Stimulated activated memory B cell treated with anti-CD40 and anti-IgM and Interleukin-4, amounts not matched to agents 10 μg/mL and 1 μg/mL and 100 μg/mL, for 72 hours (primary cell): ENCODE data around the gene LAIR1.

ENCODE experiments used
- ATAC-seq: fragments of 150-1000 bp; cut with Tn5 transposase; 2 replicates; pipeline ENCODE4 v1.10.0; 2021
- H3K27ac Mint-ChIP-seq: one replicate; pipeline ENCODE4 v1.8.0; 2022; ENCODE audit warnings: mild to moderate bottlenecking, mixed read lengths
- H3K27me3 Mint-ChIP-seq: one replicate; pipeline ENCODE4 v1.8.0; 2022; ENCODE audit warnings: mixed read lengths
- H3K36me3 Mint-ChIP-seq: one replicate; pipeline ENCODE4 v1.8.0; 2022; ENCODE audit warnings: mixed read lengths
- H3K4me1 Mint-ChIP-seq: one replicate; pipeline ENCODE4 v1.8.0; 2022; ENCODE audit warnings: mixed read lengths
- H3K4me3 Mint-ChIP-seq: one replicate; pipeline ENCODE4 v1.8.0; 2022; ENCODE audit warnings: mild to moderate bottlenecking, moderate library complexity, mixed read lengths
- H3K9me3 Mint-ChIP-seq: one replicate; pipeline ENCODE4 v1.8.0; 2022; ENCODE audit warnings: mixed read lengths

Gene LAIR1

DNA sequence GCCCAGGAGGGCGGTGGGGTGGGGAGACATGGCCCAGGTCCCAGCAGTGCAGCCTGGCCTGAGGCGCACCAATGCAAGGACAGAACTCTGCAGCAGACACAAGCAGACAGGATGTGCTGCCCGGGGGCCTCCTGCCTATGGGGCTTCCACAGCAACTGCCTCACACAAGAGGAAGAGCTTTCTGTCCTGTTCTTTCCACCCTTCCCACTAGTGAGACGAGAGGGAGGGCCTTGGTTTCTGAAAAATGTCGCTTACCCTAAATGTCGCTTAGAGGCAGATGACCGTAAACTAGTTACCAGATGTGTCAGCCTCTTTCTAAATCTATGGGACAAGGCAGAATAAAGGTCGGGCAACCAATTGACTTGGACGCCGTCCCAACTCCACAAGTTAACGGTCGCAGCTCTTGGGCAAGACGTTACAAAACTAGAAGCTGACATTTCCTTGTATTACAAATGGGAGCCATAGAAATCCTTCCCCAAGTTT is at the start of gene LAIR1:
Gene LAIR1, minus strand, starts transcription at position 157 of the 483 bp plus-strand sequence. Its CDS starts 127 bp downstream, at position 30.
- Mint-ChIP-seq H3K36me3 (no peaks in the 10 kb centered on the region), H3K4me3 (peak within 1 kb of the TSS; percentile 78), H3K27ac (peak within 1 kb of the TSS; percentile 88), H3K4me1 (peaks cover 71% of the 10 kb centered on the region), H3K27me3 (peaks cover 10% of the 10 kb centered on the region), H3K9me3 (peaks cover 4% of the 10 kb centered on the region)
- peak; percentile 80 for ATAC-seq

DNA sequence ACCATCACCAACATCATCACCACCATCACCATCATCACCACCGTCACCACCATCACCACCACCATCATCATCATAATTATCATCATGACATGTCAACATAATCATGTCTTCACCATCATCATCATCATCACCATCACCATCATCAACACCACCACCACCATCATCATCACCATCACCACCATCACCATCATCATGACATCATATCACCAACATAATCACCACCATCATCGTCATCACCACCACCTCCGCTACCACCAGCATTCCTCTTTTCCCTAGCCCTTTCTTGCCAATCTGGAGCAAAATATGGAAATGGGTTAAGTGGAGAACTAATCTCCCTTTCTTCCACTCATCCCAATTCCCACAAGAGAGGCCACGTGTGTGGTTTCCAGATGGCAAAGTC is 49.4 kb upstream of the LAIR1 start:
- no peak overlapping the region for H3K27ac Mint-ChIP-seq
- H3K9me3 Mint-ChIP-seq, result peaks cover 16% of the 10 kb centered on the region
- ATAC-seq, result no peak
- peaks cover 11% of the 10 kb centered on the region for H3K4me1 Mint-ChIP-seq
- no peak overlapping the region for H3K4me3 Mint-ChIP-seq
- H3K27me3 Mint-ChIP-seq, result peaks cover 61% of the 10 kb centered on the region
- H3K36me3 Mint-ChIP-seq, result peaks cover 6% of the 10 kb centered on the region

GRCh38 chr19:54412877-54413276 is 48.1 kb upstream of the LAIR1 start:
- Mint-ChIP-seq H3K27me3 (peaks cover 52% of the 10 kb centered on the region), H3K27ac (no peak overlapping the region)

DNA sequence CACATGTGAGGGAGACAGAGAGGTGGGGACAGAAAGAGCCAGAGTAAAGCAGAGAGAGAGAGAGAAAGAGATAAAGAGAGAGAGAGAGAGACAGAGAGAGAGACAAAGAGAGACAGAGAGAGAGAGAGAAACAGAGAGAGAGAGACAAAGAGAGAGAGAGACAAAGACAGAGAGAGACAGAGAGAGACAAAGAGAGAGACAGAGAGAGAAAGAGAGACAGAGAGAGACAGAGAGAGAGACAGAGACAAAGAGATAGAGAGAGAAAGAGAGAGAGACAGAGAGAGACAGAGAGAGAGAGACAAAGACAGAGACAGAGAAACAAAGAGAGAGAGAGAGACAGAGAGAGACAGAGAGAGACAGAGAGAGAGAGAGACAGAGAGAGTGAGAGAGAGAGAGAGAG is 46.3 kb upstream of the LAIR1 start:
- no peak overlapping the region for H3K27ac Mint-ChIP-seq

More at GRCh38 chr19:54412877-54413276, 48.1 kb upstream of the LAIR1 start:
- Mint-ChIP-seq H3K9me3 (peaks cover 19% of the 10 kb centered on the region), H3K4me3 (no peak overlapping the region), H3K4me1 (peaks cover 4% of the 10 kb centered on the region), H3K36me3 (peaks cover 6% of the 10 kb centered on the region)
- no peak for ATAC-seq

GRCh38 chr19:54408456-54409026 is 43.8 kb upstream of the LAIR1 start:
- H3K27me3 Mint-ChIP-seq, result peaks cover 27% of the 10 kb centered on the region

More for the DNA sequence above, 46.3 kb upstream of the LAIR1 start:
- H3K36me3 Mint-ChIP-seq, result peaks cover 6% of the 10 kb centered on the region
- H3K4me1 Mint-ChIP-seq, result no peaks in the 10 kb centered on the region
- no peak overlapping the region for H3K4me3 Mint-ChIP-seq
- peaks cover 15% of the 10 kb centered on the region for H3K9me3 Mint-ChIP-seq
- H3K27me3 Mint-ChIP-seq, result peaks cover 36% of the 10 kb centered on the region
- ATAC-seq, result no peak

DNA sequence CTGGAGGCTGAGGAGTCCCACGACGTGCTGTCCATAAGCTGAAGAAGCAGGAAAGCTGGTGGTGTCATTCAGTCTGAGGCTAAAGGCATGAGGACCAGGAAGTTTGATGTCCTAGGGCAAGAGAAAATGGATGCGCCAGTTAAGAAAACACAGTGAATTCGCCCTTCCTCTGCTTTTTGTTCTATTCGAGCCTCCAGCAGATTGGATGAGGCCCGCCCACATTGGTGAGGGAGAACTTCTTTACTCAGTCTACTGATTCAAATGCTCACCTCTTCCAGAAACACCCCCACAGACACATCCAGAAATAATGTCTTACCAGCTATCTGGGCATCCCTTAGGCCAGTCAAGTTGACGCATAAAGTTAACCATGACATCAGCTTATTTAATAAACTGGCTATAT is 43.0 kb upstream of the LAIR1 start:
- Mint-ChIP-seq H3K36me3 (no peaks in the 10 kb centered on the region), H3K4me1 (no peaks in the 10 kb centered on the region), H3K27me3 (peaks cover 28% of the 10 kb centered on the region), H3K4me3 (no peak overlapping the region), H3K9me3 (peaks cover 3% of the 10 kb centered on the region), H3K27ac (no peak overlapping the region)
- no peak for ATAC-seq

More at GRCh38 chr19:54408456-54409026, 43.8 kb upstream of the LAIR1 start:
- no peaks in the 10 kb centered on the region for H3K4me1 Mint-ChIP-seq
- H3K27ac Mint-ChIP-seq, result no peak overlapping the region
- H3K36me3 Mint-ChIP-seq, result no peaks in the 10 kb centered on the region
- H3K4me3 Mint-ChIP-seq, result no peak overlapping the region
- no peak for ATAC-seq
- peaks cover 7% of the 10 kb centered on the region for H3K9me3 Mint-ChIP-seq

DNA sequence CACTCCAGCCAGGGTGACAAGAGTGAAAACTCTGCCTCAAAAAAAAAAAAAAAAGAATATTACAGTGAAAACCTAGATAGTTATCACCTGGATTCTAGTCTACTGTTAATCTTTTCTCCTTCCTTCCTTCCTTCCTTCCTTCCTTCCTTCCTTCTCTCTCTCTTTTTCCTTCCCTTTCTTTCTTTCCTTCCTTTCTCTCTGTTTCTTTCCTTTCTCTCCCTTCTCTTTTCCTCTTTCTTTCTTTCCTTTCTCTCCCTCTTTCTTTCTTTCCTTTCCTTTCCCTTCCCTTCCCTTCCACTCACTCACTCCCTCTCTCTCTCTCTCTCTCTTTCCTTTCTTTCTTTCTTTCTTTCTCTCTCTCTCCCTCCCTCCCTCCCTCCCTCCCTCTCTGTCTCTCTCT is 40.9 kb upstream of the LAIR1 start:
- Mint-ChIP-seq H3K36me3 (no peaks in the 10 kb centered on the region), H3K27ac (no peak overlapping the region), H3K9me3 (peaks cover 3% of the 10 kb centered on the region), H3K4me3 (no peak overlapping the region), H3K27me3 (peaks cover 20% of the 10 kb centered on the region), H3K4me1 (no peaks in the 10 kb centered on the region)
- ATAC-seq, result no peak

- no peaks in the 10 kb centered on the region for H3K36me3 Mint-ChIP-seq
- no peak for ATAC-seq
- H3K4me1 Mint-ChIP-seq, result no peaks in the 10 kb centered on the region
- no peak overlapping the region for H3K27ac Mint-ChIP-seq
- no peaks in the 10 kb centered on the region for H3K9me3 Mint-ChIP-seq
- H3K27me3 Mint-ChIP-seq, result peaks cover 17% of the 10 kb centered on the region
- H3K4me3 Mint-ChIP-seq, result no peak overlapping the region
Observed at GRCh38 chr19:54403054-54403453, 38.3 kb upstream of the LAIR1 start.

DNA sequence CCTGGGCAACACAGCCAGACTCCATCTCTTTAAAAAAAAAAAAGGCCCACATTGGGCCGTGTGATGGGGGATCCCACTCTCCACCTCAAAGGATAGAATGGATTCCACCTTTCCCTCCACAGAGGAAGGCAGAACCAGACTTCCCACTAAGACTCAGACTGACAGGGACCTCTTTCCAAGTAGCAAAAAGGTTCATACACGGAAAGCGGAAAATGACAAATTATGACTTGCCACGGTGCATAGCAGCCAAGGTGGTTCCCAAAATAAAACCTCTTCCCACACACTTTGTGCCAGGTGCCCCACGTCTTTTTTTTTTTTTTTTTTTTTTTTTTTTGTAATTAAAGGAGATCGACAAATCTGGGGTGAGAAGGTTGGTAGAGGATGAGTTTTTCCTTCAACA is 36.2 kb upstream of the LAIR1 start:
- no peak overlapping the region for H3K4me3 Mint-ChIP-seq
- H3K9me3 Mint-ChIP-seq, result no peaks in the 10 kb centered on the region
- no peaks in the 10 kb centered on the region for H3K36me3 Mint-ChIP-seq
- ATAC-seq, result no peak
- no peak overlapping the region for H3K27ac Mint-ChIP-seq
- no peaks in the 10 kb centered on the region for H3K4me1 Mint-ChIP-seq
- peaks cover 25% of the 10 kb centered on the region for H3K27me3 Mint-ChIP-seq

GRCh38 chr19:54399189-54399588 is 34.5 kb upstream of the LAIR1 start:
- no peaks in the 10 kb centered on the region for H3K9me3 Mint-ChIP-seq
- no peak for ATAC-seq
- H3K27ac Mint-ChIP-seq, result no peak overlapping the region
- H3K27me3 Mint-ChIP-seq, result peaks cover 34% of the 10 kb centered on the region
- no peak overlapping the region for H3K4me3 Mint-ChIP-seq
- no peaks in the 10 kb centered on the region for H3K4me1 Mint-ChIP-seq
- H3K36me3 Mint-ChIP-seq, result no peaks in the 10 kb centered on the region

GRCh38 chr19:54395685-54396084 is 31.0 kb upstream of the LAIR1 start:
- Mint-ChIP-seq H3K36me3 (no peaks in the 10 kb centered on the region), H3K9me3 (no peaks in the 10 kb centered on the region), H3K27me3 (peaks cover 25% of the 10 kb centered on the region), H3K27ac (no peak overlapping the region), H3K4me3 (no peak overlapping the region), H3K4me1 (peaks cover 7% of the 10 kb centered on the region)
- no peak for ATAC-seq

DNA sequence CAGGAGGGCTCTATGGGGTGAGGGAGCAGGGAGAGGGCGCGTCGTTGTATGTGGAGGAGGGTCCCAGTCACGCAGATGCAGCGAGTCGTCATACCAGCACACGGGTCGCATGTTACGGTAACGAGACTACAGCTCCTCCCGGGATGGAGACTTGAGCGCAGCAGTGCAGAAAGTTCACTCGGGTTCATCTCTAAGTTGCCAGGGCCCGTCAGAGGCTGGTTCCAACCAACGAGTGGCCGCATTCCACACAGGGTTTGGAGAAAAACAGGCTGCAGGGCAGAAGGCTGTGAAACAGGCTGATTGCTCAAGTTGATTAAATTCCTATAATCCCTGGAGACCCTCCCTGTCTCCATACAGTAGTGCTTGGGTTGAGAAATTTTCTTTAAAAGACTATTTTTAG is 28.6 kb upstream of the LAIR1 start:
- Mint-ChIP-seq H3K27ac (no peak overlapping the region), H3K4me1 (peaks cover 27% of the 10 kb centered on the region), H3K4me3 (no peak overlapping the region), H3K27me3 (peaks cover 27% of the 10 kb centered on the region), H3K36me3 (no peaks in the 10 kb centered on the region), H3K9me3 (no peaks in the 10 kb centered on the region)
- ATAC-seq, result no peak

GRCh38 chr19:54392105-54392504 is 27.4 kb upstream of the LAIR1 start:
- Mint-ChIP-seq H3K27me3 (peaks cover 27% of the 10 kb centered on the region), H3K4me3 (no peak overlapping the region), H3K36me3 (no peaks in the 10 kb centered on the region), H3K27ac (no peak overlapping the region), H3K9me3 (no peaks in the 10 kb centered on the region), H3K4me1 (peaks cover 35% of the 10 kb centered on the region)
- ATAC-seq, result no peak

- Mint-ChIP-seq H3K27me3 (peaks cover 26% of the 10 kb centered on the region), H3K4me1 (peaks cover 35% of the 10 kb centered on the region), H3K27ac (no peak overlapping the region), H3K4me3 (no peak overlapping the region), H3K36me3 (no peaks in the 10 kb centered on the region), H3K9me3 (no peaks in the 10 kb centered on the region)
- no peak for ATAC-seq
Observed at GRCh38 chr19:54391589-54392061, 26.9 kb upstream of the LAIR1 start.

DNA sequence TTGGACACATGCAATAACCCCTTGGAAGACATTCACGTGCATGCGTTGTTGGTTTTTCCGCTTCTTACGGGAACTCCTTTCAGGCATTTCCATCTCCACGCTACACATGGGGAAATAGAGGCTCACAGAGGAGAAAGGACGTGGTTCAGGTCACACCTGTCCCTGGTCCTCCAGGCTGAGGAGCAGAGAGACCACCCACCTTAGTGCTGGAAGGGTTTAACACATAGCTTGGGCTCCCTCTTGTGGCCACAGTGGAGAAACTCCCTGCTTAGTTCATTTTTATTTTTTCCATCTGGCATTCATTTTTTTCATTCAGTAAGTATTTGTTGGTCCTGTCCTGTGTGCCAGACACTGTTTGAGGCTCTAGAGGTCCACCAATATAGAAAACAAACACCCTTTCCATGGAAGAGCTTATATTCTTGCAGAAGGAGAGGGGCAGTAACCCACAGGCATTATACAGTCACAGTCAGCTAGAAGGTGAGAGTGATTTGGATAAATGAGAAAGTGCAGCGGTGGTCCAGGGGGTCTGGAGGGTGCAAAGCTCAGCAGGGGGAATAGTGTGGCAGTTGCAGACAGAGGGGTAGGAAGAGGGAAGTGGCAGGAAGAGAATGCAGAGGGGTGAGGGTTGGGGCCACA is 26.3 kb upstream of the LAIR1 start:
- H3K4me1 Mint-ChIP-seq, result peaks cover 35% of the 10 kb centered on the region
- H3K27ac Mint-ChIP-seq, result no peak overlapping the region
- H3K27me3 Mint-ChIP-seq, result peaks cover 21% of the 10 kb centered on the region
- H3K36me3 Mint-ChIP-seq, result no peaks in the 10 kb centered on the region
- H3K9me3 Mint-ChIP-seq, result no peaks in the 10 kb centered on the region
- no peak for ATAC-seq
- no peak overlapping the region for H3K4me3 Mint-ChIP-seq

GRCh38 chr19:54389553-54389952 is 24.8 kb upstream of the LAIR1 start:
- H3K27ac Mint-ChIP-seq, result no peak overlapping the region
- no peak overlapping the region for H3K4me3 Mint-ChIP-seq
- H3K9me3 Mint-ChIP-seq, result no peaks in the 10 kb centered on the region
- no peaks in the 10 kb centered on the region for H3K36me3 Mint-ChIP-seq
- H3K4me1 Mint-ChIP-seq, result peaks cover 35% of the 10 kb centered on the region
- ATAC-seq, result peak; percentile 36
- H3K27me3 Mint-ChIP-seq, result peaks cover 11% of the 10 kb centered on the region
